ENCODE measurements around the gene SUN1. TPM values are rescaled to one million over a fixed set of nuclear protein-coding genes. Genes with fewer than 3 reads are reported as not detected.
"Not testable (repeated sequence)": the region's sequence is repeated elsewhere in the genome, so short reads cannot be mapped to it uniquely, and the experiment has no call there.

The SUN1 gene
- total RNA-seq, 1 experiment from 2014 or later: 89.0 TPM

- DNase-seq (ENCODE audit: low read depth): no peak
These were observed 87.7 kb downstream of the SUN1 start for GRCh38 chr7:919924-920341.

- no peak for DNase-seq (ENCODE audit: low read depth)
These were observed 88.2 kb downstream of the SUN1 start for GRCh38 chr7:920351-921070.

DNA sequence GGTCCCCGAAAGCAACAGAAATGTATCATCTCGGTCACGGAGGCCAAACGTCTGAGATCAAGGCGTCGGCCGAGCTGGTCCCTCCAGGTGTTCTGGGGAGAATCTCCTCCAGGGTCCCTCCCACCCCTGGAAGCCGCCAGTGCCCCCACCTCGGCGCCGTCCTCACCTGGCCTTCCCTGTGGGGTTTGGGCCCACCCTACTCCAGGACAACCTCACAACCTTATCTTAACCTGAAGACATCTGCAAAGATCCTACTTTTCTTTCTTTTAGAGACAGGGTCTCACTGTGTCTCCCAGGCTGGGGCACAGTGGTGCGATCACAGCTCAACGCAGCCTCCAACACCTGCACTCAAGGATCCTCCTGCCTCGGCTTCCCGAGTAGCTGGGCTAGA, 88.8 kb downstream of the SUN1 start:
- DNase-seq (ENCODE audit: low read depth): no peak

DNA sequence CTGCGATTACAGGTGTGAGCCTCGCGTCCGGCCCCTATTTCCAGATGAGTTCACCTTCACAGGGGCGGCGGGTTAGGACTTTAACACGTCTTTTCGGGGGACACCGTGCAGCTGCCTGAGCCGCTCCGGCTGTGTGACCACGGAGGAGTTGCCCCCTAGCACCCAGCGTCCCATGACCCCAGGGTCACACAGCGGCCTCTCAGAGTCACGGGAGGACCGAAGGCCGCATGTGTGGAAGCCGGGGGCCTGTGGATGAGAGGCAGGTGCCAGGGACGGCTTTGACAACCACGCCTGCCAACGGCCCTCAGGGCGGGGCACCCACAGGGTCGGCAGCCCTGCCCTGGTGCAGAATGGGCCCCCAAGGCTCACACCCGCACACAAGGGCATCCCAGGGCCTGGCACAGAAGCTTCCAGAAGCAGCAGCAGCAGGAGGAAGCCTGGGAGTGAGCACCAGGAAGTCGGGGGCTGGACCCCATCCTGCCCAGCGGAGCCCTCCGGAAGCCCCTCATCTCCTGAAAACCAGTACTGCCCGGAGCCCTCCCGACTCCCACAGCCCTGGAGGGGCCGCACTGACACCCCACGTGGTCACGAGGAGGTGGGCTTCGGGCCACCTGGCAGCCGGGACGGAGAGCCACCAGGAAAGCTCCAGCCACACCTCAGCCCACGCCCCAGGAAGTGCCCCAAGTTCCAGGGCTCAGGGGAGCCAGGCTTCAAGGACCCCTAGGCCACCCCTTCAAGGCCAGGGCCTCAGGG, 89.5 kb downstream of the SUN1 start:
- no peak for DNase-seq (ENCODE audit: low read depth)

DNA sequence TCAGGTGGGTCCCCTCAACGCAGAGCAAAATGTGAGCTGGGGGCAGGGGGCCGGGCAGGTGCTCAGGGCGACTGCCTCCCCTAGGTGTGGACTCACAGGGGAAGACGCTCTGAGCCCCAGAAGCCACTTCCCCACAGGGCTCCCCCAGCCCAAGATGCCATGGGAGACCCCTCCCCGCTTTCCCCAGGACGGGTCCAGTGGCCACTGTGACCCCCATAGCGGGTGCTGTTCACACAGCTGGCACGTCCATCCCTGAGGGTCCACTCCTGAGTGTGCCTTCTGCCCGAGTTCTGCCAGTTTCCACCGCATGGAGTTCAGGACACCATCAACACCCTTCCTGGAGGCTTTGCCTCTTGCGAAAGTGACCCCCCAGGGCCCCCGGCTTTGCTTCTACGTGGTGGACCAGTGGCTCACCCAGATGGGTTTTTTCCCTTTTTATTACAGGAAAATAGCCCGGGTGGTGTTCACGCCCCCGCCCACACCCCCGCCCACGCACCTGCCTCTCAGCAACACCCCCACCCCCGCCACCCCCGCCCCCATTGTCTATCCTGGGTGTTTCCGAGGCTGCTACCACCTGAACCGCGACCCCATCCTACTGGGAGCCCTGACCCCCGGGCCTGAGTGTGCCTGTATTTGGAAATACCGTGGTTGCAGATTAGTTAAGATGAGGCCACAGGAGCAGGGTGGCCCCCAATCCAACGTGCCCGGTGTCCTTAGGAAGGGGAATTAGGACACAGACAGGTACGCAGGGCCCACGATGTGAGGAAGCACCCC, 90.2 kb downstream of the SUN1 start:
- no peak for DNase-seq (ENCODE audit: low read depth)

DNA sequence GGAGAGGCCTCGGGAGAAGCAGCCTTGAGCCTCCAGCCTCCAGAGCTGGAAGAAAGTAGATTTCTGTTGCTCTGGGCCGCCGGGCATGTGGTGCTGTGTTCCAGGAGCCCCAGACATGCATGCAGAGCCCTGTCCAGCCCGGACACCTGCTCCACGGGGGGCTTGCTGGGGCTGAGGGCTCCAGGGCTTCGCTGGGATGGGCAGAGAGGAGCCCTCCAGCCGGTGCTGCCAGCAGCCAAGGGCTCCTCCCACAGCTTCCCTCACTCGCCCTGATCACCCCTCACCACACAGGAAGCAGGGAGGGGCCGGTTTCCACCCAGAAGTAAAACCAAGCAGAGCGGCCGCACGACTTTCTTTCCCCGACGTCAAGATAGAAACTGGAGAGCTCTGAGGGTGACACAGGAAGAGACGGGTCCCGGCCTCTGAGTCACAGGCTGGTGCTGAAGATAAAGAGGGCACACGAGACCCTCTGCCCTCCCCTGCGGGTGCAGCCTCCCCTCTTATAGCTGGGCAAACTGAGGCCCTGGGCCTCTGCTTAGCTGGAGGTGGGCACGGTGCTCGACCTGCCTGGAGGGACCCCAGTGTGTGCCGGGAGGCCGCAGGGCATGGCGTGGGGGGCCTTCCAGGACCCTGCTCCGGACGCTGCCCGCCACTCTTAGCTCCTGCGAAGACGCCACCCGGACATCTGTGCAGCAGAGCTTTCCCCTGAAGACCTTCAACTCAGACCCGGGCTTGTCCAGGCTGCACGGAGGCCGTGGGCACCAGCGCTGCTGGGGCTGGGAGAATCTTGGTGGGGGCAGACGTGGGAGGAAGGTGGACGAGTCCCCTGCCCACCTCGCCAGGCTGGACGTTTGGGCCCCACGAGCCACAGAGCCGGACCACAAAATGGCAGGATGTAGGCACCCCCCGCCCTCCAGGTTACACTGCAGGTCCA, 91.1 kb downstream of the SUN1 start:
- DNase-seq (ENCODE audit: low read depth): peak; percentile 90

- not testable (repeated sequence) for DNase-seq (ENCODE audit: low read depth)
These were observed 91.8 kb downstream of the SUN1 start for GRCh38 chr7:924042-924441.

Other genes with a start within 250 kb of the SUN1 start
- 46.3 and 56.7 TPM in 2 replicates for gene DNAAF5, start 105.8 kb upstream of the SUN1 start, total RNA-seq (2014; rRNA removed; shearing (Covaris generic))
- gene PRKAR1B, start 105.2 kb upstream of the SUN1 start, total RNA-seq (2014; rRNA removed; shearing (Covaris generic)): 31.8 and 32.8 TPM in 2 replicates
- 50.1 and 50.2 TPM in 2 replicates for gene GET4, start 44.1 kb downstream of the SUN1 start, total RNA-seq (2014; rRNA removed; shearing (Covaris generic))
- 1.3 and 5.9 TPM in 2 replicates for gene ADAP1, start 122.2 kb downstream of the SUN1 start, total RNA-seq (2014; rRNA removed; shearing (Covaris generic))
- gene COX19, start 143.1 kb downstream of the SUN1 start, total RNA-seq (2014; rRNA removed; shearing (Covaris generic)): 8.9 and 11.5 TPM in 2 replicates
- not detected in 2 replicates for gene CYP2W1, start 150.7 kb downstream of the SUN1 start, total RNA-seq (2014; rRNA removed; shearing (Covaris generic))
- gene GPR146, start 212.1 kb downstream of the SUN1 start, total RNA-seq (2014; rRNA removed; shearing (Covaris generic)): 0.17 and 1.1 TPM in 2 replicates